IMR-90 (cell line): Measurements from ENCODE around the gene HS6ST2. TPM values are rescaled to one million over a fixed set of nuclear protein-coding genes. Genes with fewer than 3 reads are reported as not detected.

Experiments
- ATAC-seq: fragments of 200-7000 bp; cut with Tn5 transposase; 2 replicates; pipeline ENCODE4 v1.9.1; 2020; ENCODE audit warnings: low read depth, mild to moderate bottlenecking, moderate library complexity
- BruUV-seq: library from RNA; stranded (reverse); fragments of 400-500 nt; replicated peaks from 2 replicates; lab custom pipeline; 2021; lab: Mats Ljungman, UMichigan
- CTCF ChIA-PET: fragments of 300-600 bp; formaldehyde crosslinking; extraction: SDS; loops from one replicate; lab custom pipeline; 2021; ENCODE audit warnings: antibody characterized with exemption; lab: Yijun Ruan, JAX
- POLR2A ChIA-PET: fragments of 300-600 bp; sonication (Branson Sonifier 250); formaldehyde crosslinking; loops from one replicate; lab custom pipeline; 2022; ENCODE audit warnings: antibody characterized with exemption; ENCODE audit not compliant: unreplicated experiment; lab: Charles Lee
- DNase-seq: peaks from one replicate; pipeline ENCODE4 v3.0.0; 2013
- H2AFZ ChIP-seq: replicated peaks from 2 replicates; pipeline ENCODE3; 2013; ENCODE audit warnings: low read length, mild to moderate bottlenecking; ENCODE audit not compliant: poor library complexity
- H2AK5ac ChIP-seq: 2 replicates; pipeline ENCODE4 v1.6.1; 2013; ENCODE audit warnings: low read depth, low read length, inconsistent platforms
- H2AK9ac ChIP-seq: replicated peaks from 2 replicates; pipeline ENCODE3; 2013; ENCODE audit warnings: mild to moderate bottlenecking, low read depth, low read length, moderate library complexity; ENCODE audit not compliant: poor library complexity
- H2BK120ac ChIP-seq: 2 replicates; pipeline ENCODE4 v1.6.1; 2013; ENCODE audit warnings: low read depth, low read length, inconsistent platforms
- H2BK15ac ChIP-seq: 3 replicates; pipeline ENCODE4 v1.6.1; 2013; ENCODE audit warnings: low read depth, low read length, inconsistent platforms
- H2BK20ac ChIP-seq: 2 replicates; pipeline ENCODE4 v1.6.1; 2013; ENCODE audit warnings: low read depth, mild to moderate bottlenecking, inconsistent platforms, low read length, moderate library complexity
- H2BK5ac ChIP-seq: 2 replicates; pipeline ENCODE4 v1.6.1; 2013; ENCODE audit warnings: mild to moderate bottlenecking, low read depth, low read length, inconsistent platforms; ENCODE audit not compliant: poor library complexity, severe bottlenecking
- H3K14ac ChIP-seq: replicated peaks from 2 replicates; pipeline ENCODE4 v1.6.1; 2013; ENCODE audit warnings: low read depth, low read length, inconsistent platforms
- H3K18ac ChIP-seq: 2 replicates; pipeline ENCODE4 v1.6.1; 2013; ENCODE audit warnings: low read depth, low read length, control low read depth
- H3K23ac ChIP-seq: 2 replicates; pipeline ENCODE4 v1.6.1; 2013; ENCODE audit warnings: low read depth, low read length, inconsistent platforms
- H3K27ac ChIP-seq: 2 replicates; pipeline ENCODE4 v1.5.1; 2013; ENCODE audit warnings: mild to moderate bottlenecking, control low read depth, low read length; ENCODE audit not compliant: insufficient read depth
- H3K27me3 ChIP-seq: 2 replicates; pipeline ENCODE4 v1.6.1; 2013; ENCODE audit warnings: low read length; ENCODE audit not compliant: control insufficient read depth, insufficient read depth
- H3K36me3 ChIP-seq: 2 replicates; pipeline ENCODE4 v1.6.1; 2013; ENCODE audit warnings: low read length, mixed read lengths; ENCODE audit not compliant: control insufficient read depth, insufficient read depth
- H3K4ac ChIP-seq: 2 replicates; pipeline ENCODE4 v1.6.1; 2013; ENCODE audit warnings: low read depth, low read length, inconsistent platforms
- H3K4me1 ChIP-seq: 2 replicates; pipeline ENCODE4 v1.6.1; 2013; ENCODE audit warnings: low read length, mixed read lengths; ENCODE audit not compliant: control insufficient read depth, insufficient read depth
- H3K4me2 ChIP-seq: 2 replicates; pipeline ENCODE4 v1.6.1; 2013; ENCODE audit warnings: low read depth, mild to moderate bottlenecking, control low read depth, low read length, moderate library complexity
- H3K4me3 ChIP-seq: 2 replicates; pipeline ENCODE4 v1.5.1; 2013; ENCODE audit warnings: low read depth, mild to moderate bottlenecking, control low read depth, low read length, moderate library complexity; ENCODE audit not compliant: insufficient read depth
- H3K56ac ChIP-seq: 2 replicates; pipeline ENCODE4 v1.6.1; 2013; ENCODE audit warnings: low read length, inconsistent platforms; ENCODE audit not compliant: insufficient read depth; ENCODE audit errors: extremely low read depth
- H3K79me1 ChIP-seq, 2 experiments: 2 replicates each; pipeline ENCODE4 v1.6.1; 2013; ENCODE audit warnings: low read length in 2 of 2, inconsistent platforms in 1 of 2, low read depth in 1 of 2
- H3K9ac ChIP-seq: 2 replicates; pipeline ENCODE4 v1.6.1; 2013; ENCODE audit warnings: low read depth, low read length, control low read depth
- H3K9me1 ChIP-seq: 2 replicates; pipeline ENCODE4 v1.6.1; 2013; ENCODE audit warnings: low read length, inconsistent platforms; ENCODE audit not compliant: insufficient read depth
- H3K9me3 ChIP-seq: 2 replicates; pipeline ENCODE4 v1.6.1; 2013; ENCODE audit warnings: low read length; ENCODE audit not compliant: control insufficient read depth, insufficient read depth
- H4K20me1 ChIP-seq: 2 replicates; pipeline ENCODE4 v1.6.1; 2013; ENCODE audit warnings: low read length, inconsistent platforms; ENCODE audit not compliant: insufficient read depth
- H4K5ac ChIP-seq: 2 replicates; pipeline ENCODE4 v1.6.1; 2013; ENCODE audit warnings: mild to moderate bottlenecking, low read depth, low read length, control low read depth
- H4K8ac ChIP-seq, 2 experiments: 2 replicates each; pipeline ENCODE4 v1.6.1; 2013; ENCODE audit warnings: low read depth in 2 of 2, low read length in 2 of 2, control low read depth in 1 of 2, inconsistent platforms in 1 of 2
- H4K91ac ChIP-seq: 2 replicates; pipeline ENCODE4 v1.6.1; 2013; ENCODE audit warnings: low read depth, low read length, inconsistent platforms; ENCODE audit not compliant: insufficient read depth
- CTCF ChIP-seq: conservative IDR thresholded peaks from 2 replicates; pipeline ENCODE4 v1.5.1; 2012; ENCODE audit warnings: mild to moderate bottlenecking, low read depth, low read length, improper control_type of control experiment
- NFE2L2 ChIP-seq: fragments of 150-350 bp; IDR thresholded peaks from 2 replicates; pipeline ENCODE4 v1.6.1; 2016; ENCODE audit warnings: low read depth, mild to moderate bottlenecking, low read length
- RCOR1 ChIP-seq: IDR thresholded peaks from 2 replicates; pipeline ENCODE4 v1.6.1; 2012; ENCODE audit warnings: mild to moderate bottlenecking, low read length, improper control_type of control experiment; ENCODE audit not compliant: insufficient replicate concordance
- WGBS, 2 experiments: methylation state at CpG; one replicate each; pipeline versions ENCODE4 v1.1.5 to v1.1.7; 2013; ENCODE audit warnings: missing lambda C conversion rate in 2 of 2; ENCODE audit not compliant: insufficient read length in 1 of 2; ENCODE audit errors: extremely low coverage in 2 of 2; 5-methylcytosine and 5-hydroxymethylcytosine counted together
- dilution Hi-C: fragments of 300-500 bp; cut with HindIII; formaldehyde crosslinking; loops from one replicate; pipeline ENCODE4 v1.14.3; 2018; ENCODE audit warnings: low sequenced_read_pairs; ENCODE audit not compliant: unreplicated experiment
- in situ Hi-C: fragments of 300-500 bp; cut with MboI; formaldehyde crosslinking; loops from 3 replicates; pipeline ENCODE4 v1.14.3; 2019; ENCODE audit warnings: low sequenced_read_pairs, inconsistent platforms, mixed read lengths
- intact Hi-C: fragments of 100-400 bp; cut with micrococcal nuclease; formaldehyde crosslinking; loops from 2 replicates; pipeline ENCODE4 v1.10.0; 2022
- polyA plus RNA-seq, 3 experiments: library from polyadenylated mRNA; depleted of rRNA; stranded (reverse); fragments of >200 nt; gene quantifications; 2 replicates each; pipeline ENCODE4 v1.2.3, GENCODE V29; 2012; ENCODE audit warnings: low replicate concordance in 1 of 3
- total RNA-seq: library from RNA; depleted of rRNA; stranded (reverse); fragments of >200 nt; gene quantifications from 2 replicates; pipeline ENCODE4 v1.2.3, GENCODE V29; 2012

HS6ST2 gene
- total and polyA plus RNA-seq, 2 of the 4 experiments (the other 2 are of a cell fraction) = not detected

GRCh38 chrX:132669142-132669541 is 289.3 kb downstream of the HS6ST2 start:
- Histone ChIP-seq H3K4me1 (no peaks in the 10 kb centered on the region), H4K8ac (no peak overlapping the region), H3K9me3 (no peaks in the 10 kb centered on the region), H3K9me1 (no peaks in the 10 kb centered on the region), H3K79me1 (no peaks in the 10 kb centered on the region), H3K18ac (no peak overlapping the region), H3K9ac (no peak overlapping the region), H2BK20ac (no peak overlapping the region), H2BK120ac (no peak overlapping the region), H2AFZ (no peak overlapping the region), H3K27ac (no peak overlapping the region), H3K14ac (no peak overlapping the region), H4K5ac (no peak overlapping the region), H2BK5ac (no peak overlapping the region), H3K23ac (no peak overlapping the region), H3K36me3 (no peaks in the 10 kb centered on the region), H3K4ac (no peak overlapping the region), H3K4me3 (no peak overlapping the region), H4K20me1 (no peaks in the 10 kb centered on the region), H2AK5ac (no peak overlapping the region), H3K4me2 (no peak overlapping the region), H3K27me3 (peaks cover 6% of the 10 kb centered on the region; the same call in 1 of the 2 replicates), H2BK15ac (no peak overlapping the region), H3K56ac (no peak overlapping the region), H4K91ac (no peak overlapping the region), H2AK9ac (no peak overlapping the region)
- no CpG with 5 or more reads among the region's 4 CpGs for WGBS, 2 experiments
- ChIA-PET POLR2A (no interaction called here), CTCF (interaction anchor here (1.4 kb wide), 1 partner anchor 27 kb away, joined by 3 read pairs; no protein-coding TSS in a partner anchor)
- no peak for TF ChIP-seq NFE2L2
- no peak for TF ChIP-seq CTCF
- no peak for TF ChIP-seq RCOR1
- ATAC-seq (no peak), DNase-seq (no peak)
- dilution Hi-C loops (no loop called here), in situ Hi-C loops (no loop called here), intact Hi-C loops (no loop called here)
- BruUV-seq = no TSS peak
